ENCODE measurements around the gene GAS6.

GAS6 gene

GRCh38 chr13:113770937-113771336 lies 92.9 kb downstream of the GAS6 start:
- TF ChIP-seq HOXD13 (CRISPR knock-in tag; IDR thresholded peaks at IDR 0.05; ENCODE audit: borderline replicate concordance) = no peak
- no peak for TF ChIP-seq ZNF335 (tag by site-specific recombination; conservative IDR thresholded peaks at IDR 0.05)
- TF ChIP-seq ZNF555 (tag by site-specific recombination; conservative IDR thresholded peaks at IDR 0.05) = no peak
- TF ChIP-seq KLF9 (tag by site-specific recombination; IDR thresholded peaks at IDR 0.05; ENCODE audit: low read depth) = no peak
- no peak for TF ChIP-seq ZNF311 (tag by site-specific recombination; IDR thresholded peaks at IDR 0.05; ENCODE audit: borderline replicate concordance)
- no peak for TF ChIP-seq BCL11B (tag by site-specific recombination; IDR thresholded peaks at IDR 0.05; ENCODE audit: low read depth)
- TF ChIP-seq ZNF426 (tag by site-specific recombination; IDR thresholded peaks at IDR 0.05) = no peak
- TF ChIP-seq ZBTB7A (tag by site-specific recombination; IDR thresholded peaks at IDR 0.05; ENCODE audit: low read depth) = no peak
- TF ChIP-seq ZNF366 (tag by site-specific recombination; conservative IDR thresholded peaks at IDR 0.05) = no peak
- TF ChIP-seq, protein P1, sequence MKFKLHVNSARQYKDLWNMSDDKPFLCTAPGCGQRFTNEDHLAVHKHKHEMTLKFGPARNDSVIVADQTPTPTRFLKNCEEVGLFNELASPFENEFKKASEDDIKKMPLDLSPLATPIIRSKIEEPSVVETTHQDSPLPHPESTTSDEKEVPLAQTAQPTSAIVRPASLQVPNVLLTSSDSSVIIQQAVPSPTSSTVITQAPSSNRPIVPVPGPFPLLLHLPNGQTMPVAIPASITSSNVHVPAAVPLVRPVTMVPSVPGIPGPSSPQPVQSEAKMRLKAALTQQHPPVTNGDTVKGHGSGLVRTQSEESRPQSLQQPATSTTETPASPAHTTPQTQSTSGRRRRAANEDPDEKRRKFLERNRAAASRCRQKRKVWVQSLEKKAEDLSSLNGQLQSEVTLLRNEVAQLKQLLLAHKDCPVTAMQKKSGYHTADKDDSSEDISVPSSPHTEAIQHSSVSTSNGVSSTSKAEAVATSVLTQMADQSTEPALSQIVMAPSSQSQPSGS (tag by site-specific recombination; IDR thresholded peaks at IDR 0.05; ENCODE audit: low read depth) = no peak
- Histone ChIP-seq H3K9me3 (ENCODE audit: control insufficient read depth, insufficient read depth, low read depth, low read length) (no peaks in the 10 kb centered on the region), H3K27ac (ENCODE audit: extremely low read depth, low read depth, low read length) (no peak overlapping the region), H3K36me3 (ENCODE audit: control insufficient read depth in 2 of 2, insufficient read depth in 1 of 2, low read length in 2 of 2) (no peaks in the 10 kb centered on the region), H3K4me3 (ENCODE audit: low read depth, low read length) (no peak overlapping the region), H3K4me1 (ENCODE audit: control insufficient read depth, insufficient read depth, low read length) (no peaks in the 10 kb centered on the region)
- ChIA-PET POLR2A (no interaction called here), CTCF (interaction anchor here (0.6 kb wide), 1 partner anchor 408 kb away, joined by 3 read pairs; the partner anchor contains the start of gene CFAP97D2)

All from HEK293 (cell line).